OCI-LY3 (cell line): ENCODE measurements around the gene OPCML.

Source experiments
- H2AFZ ChIP-seq: fragments of 200-600, 300-600 bp; shearing (Covaris generic); 2 replicates; pipeline ENCODE4 v1.6.0; 2014; ENCODE audit warnings: antibody characterized with exemption, low read depth, low read length
- H3K27ac ChIP-seq: fragments of 200-600, 300-600 bp; sonication (generic); 2 replicates; pipeline ENCODE4 v1.5.1; 2014; ENCODE audit warnings: mild to moderate bottlenecking, low read length, moderate library complexity, mixed read lengths
- H3K27me3 ChIP-seq: fragments of 200-600, 300-600 bp; sonication (generic); 2 replicates; pipeline ENCODE4 v1.6.1; 2014; ENCODE audit warnings: low read depth, low read length, mixed read lengths
- H3K36me3 ChIP-seq: fragments of 200-600, 300-600 bp; sonication (generic); replicated peaks from 2 replicates; pipeline ENCODE3; 2014; ENCODE audit warnings: low read depth, low read length, mixed read lengths
- H3K4me1 ChIP-seq: fragments of 300-600, 200-600 bp; sonication (generic); 2 replicates; pipeline ENCODE4 v1.6.1; 2014; ENCODE audit warnings: low read length, mixed read lengths
- H3K4me2 ChIP-seq: fragments of 200-600, 300-600 bp; sonication (generic); 2 replicates; pipeline ENCODE4 v1.6.1; 2014; ENCODE audit warnings: low read length, mixed read lengths
- H3K4me3 ChIP-seq: fragments of 300-600, 200-600 bp; sonication (generic); 2 replicates; pipeline ENCODE4 v1.5.1; 2014; ENCODE audit warnings: antibody characterized with exemption, mild to moderate bottlenecking, low read length, moderate library complexity
- H3K79me2 ChIP-seq: fragments of 300-600, 200-600 bp; shearing (Covaris generic); 2 replicates; pipeline ENCODE4 v1.6.1; 2014; ENCODE audit warnings: mild to moderate bottlenecking, low read length, mixed read lengths
- H3K9ac ChIP-seq: fragments of 300-600, 200-600 bp; shearing (Covaris generic); 2 replicates; pipeline ENCODE4 v1.6.0; 2014; ENCODE audit warnings: mild to moderate bottlenecking, low read length, moderate library complexity
- H3K9me3 ChIP-seq: fragments of 200-600, 300-600 bp; shearing (Covaris generic); 2 replicates; pipeline ENCODE4 v1.6.1; 2014; ENCODE audit warnings: low read length, mixed read lengths; ENCODE audit not compliant: insufficient read depth
- H4K20me1 ChIP-seq: fragments of 200-600, 300-600 bp; sonication (generic); 2 replicates; pipeline ENCODE4 v1.6.1; 2016; ENCODE audit warnings: low read length, mixed read lengths; ENCODE audit not compliant: insufficient read depth
- EZH2phosphoT487 ChIP-seq: fragments of 200-600 bp; shearing (Covaris generic); IDR thresholded peaks from 2 replicates; pipeline ENCODE4 v1.6.1; 2018; ENCODE audit warnings: antibody characterized with exemption, mixed run types, low read depth
- TF ChIP-seq, protein P1 (sequence below): fragments of 200-600, 300-600 bp; sonication (generic); IDR thresholded peaks from 2 replicates; pipeline ENCODE4 v1.5.1; 2014; ENCODE audit warnings: antibody characterized with exemption, low read length, low read depth

The OPCML gene

GRCh38 chr11:132850266-132850665 is 682.0 kb downstream of the OPCML start:
- Histone ChIP-seq H3K27me3 (no peaks in the 10 kb centered on the region; the same call in 1 of the 2 replicates), H2AFZ (no peak overlapping the region), H3K4me3 (no peak overlapping the region), H3K9ac (no peak overlapping the region), H4K20me1 (no peaks in the 10 kb centered on the region), H3K4me2 (no peak overlapping the region), H3K36me3 (no peaks in the 10 kb centered on the region), H3K79me2 (no peaks in the 10 kb centered on the region), H3K9me3 (no peaks in the 10 kb centered on the region), H3K4me1 (no peaks in the 10 kb centered on the region), H3K27ac (no peak overlapping the region)
- TF ChIP-seq, protein P1, sequence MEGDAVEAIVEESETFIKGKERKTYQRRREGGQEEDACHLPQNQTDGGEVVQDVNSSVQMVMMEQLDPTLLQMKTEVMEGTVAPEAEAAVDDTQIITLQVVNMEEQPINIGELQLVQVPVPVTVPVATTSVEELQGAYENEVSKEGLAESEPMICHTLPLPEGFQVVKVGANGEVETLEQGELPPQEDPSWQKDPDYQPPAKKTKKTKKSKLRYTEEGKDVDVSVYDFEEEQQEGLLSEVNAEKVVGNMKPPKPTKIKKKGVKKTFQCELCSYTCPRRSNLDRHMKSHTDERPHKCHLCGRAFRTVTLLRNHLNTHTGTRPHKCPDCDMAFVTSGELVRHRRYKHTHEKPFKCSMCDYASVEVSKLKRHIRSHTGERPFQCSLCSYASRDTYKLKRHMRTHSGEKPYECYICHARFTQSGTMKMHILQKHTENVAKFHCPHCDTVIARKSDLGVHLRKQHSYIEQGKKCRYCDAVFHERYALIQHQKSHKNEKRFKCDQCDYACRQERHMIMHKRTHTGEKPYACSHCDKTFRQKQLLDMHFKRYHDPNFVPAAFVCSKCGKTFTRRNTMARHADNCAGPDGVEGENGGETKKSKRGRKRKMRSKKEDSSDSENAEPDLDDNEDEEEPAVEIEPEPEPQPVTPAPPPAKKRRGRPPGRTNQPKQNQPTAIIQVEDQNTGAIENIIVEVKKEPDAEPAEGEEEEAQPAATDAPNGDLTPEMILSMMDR, result no peak
- no peak for TF ChIP-seq EZH2phosphoT487

DNA sequence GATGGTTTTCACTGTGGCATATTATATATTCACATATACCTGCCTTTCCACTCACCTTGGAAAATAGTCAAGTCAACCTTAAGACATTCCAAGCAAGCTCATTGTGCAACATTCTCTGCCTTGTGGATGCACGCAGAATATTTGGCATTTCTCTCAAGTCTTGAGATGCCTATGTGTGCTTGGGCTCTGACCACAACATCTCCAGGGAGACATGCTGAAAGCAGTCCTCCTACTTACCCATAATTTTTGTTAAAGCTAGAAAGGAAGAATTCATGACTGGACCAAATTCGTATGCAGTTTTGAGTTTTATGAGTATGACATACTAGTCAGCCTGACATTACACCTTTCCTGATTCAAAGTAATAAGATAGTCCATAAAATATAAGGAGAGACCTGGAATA is 684.0 kb downstream of the OPCML start:
- Histone ChIP-seq H3K4me3 (no peak overlapping the region), H3K27me3 (no peaks in the 10 kb centered on the region; the same call in 1 of the 2 replicates), H3K79me2 (no peaks in the 10 kb centered on the region), H3K36me3 (no peaks in the 10 kb centered on the region), H3K4me2 (no peak overlapping the region), H3K27ac (no peak overlapping the region), H4K20me1 (no peaks in the 10 kb centered on the region), H3K9ac (no peak overlapping the region), H3K4me1 (no peaks in the 10 kb centered on the region), H2AFZ (no peak overlapping the region), H3K9me3 (no peaks in the 10 kb centered on the region)
- TF ChIP-seq, protein P1, result no peak
- TF ChIP-seq EZH2phosphoT487, result no peak

DNA sequence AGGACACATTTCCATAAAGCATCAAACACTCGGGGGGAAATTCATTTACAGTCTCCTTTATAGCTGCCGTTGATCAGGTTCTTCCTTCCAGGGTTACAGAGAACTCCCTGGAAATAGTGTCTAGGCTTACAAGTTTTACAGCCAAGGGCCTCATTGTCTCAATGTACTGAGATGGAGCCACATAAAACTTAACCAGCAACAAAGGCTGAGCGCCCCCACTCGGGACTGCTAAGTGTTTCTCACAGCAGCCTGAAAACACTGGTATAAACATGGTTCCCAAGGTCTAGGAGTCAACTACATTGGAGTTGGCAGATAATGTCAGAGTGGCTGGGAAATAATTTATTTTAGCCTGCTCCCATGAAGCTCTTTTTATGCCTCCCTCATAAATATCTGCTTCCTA is 686.2 kb downstream of the OPCML start:
- H3K79me2 ChIP-seq, result no peaks in the 10 kb centered on the region
- no peaks in the 10 kb centered on the region for H3K36me3 ChIP-seq
- H3K27me3 ChIP-seq, result no peaks in the 10 kb centered on the region; the same call in 1 of the 2 replicates
- H3K4me1 ChIP-seq, result no peaks in the 10 kb centered on the region
- H2AFZ ChIP-seq, result no peak overlapping the region
- no peak overlapping the region for H3K27ac ChIP-seq
- no peak overlapping the region for H3K4me2 ChIP-seq
- H3K9me3 ChIP-seq, result no peaks in the 10 kb centered on the region
- TF ChIP-seq, protein P1, result no peak
- no peak for TF ChIP-seq EZH2phosphoT487
- no peak overlapping the region for H3K4me3 ChIP-seq
- H3K9ac ChIP-seq, result no peak overlapping the region
- no peaks in the 10 kb centered on the region for H4K20me1 ChIP-seq

DNA sequence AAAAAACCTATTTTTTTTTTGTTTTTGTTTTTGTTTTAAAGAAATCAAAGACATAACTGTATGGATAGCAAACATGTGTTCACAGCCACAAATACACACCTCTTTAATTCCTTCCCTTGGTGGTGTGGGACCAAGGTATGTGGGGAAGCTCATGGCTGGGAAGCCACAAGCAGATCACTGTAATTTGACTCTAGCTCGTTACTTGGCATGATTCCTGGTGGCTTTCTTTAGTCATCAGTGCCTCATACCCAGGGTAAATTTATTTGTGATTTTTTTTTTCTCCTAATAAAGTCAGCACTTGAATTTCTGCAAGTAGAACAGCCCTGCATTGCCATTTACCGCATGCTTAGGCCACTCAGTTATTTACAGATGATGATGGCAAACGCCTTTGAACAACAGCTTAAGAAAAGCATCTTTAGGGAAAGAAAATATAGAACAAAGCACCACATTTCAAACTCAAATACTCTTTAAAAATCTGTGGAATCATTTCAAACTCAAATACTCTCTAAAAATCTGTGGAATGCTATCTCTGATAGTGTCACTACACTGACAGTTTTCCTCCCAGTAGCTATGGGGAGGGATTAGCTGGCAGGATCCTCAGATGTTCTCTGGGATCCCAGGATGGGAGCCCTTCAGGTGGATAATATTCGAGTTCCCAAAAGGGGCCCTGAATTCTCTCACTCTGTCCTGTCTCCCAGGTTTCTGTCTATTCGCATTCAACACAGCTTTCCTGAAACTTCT is 687.2 kb downstream of the OPCML start:
- Histone ChIP-seq H3K79me2 (no peaks in the 10 kb centered on the region), H3K4me2 (no peak overlapping the region), H3K9me3 (no peaks in the 10 kb centered on the region), H3K27ac (no peak overlapping the region), H3K36me3 (no peaks in the 10 kb centered on the region), H4K20me1 (no peaks in the 10 kb centered on the region), H3K9ac (no peak overlapping the region), H3K27me3 (no peaks in the 10 kb centered on the region; the same call in 1 of the 2 replicates), H3K4me1 (no peaks in the 10 kb centered on the region), H2AFZ (no peak overlapping the region), H3K4me3 (no peak overlapping the region)
- no peak for TF ChIP-seq EZH2phosphoT487
- TF ChIP-seq, protein P1, result no peak
